HG03354 (cell line): ENCODE results near the gene RBM48.
"Not testable (repeated sequence)": the region's sequence is repeated elsewhere in the genome, so short reads cannot be mapped to it uniquely, and the experiment has no call there.

Experiments used
- ATAC-seq: cut with Tn5 transposase; IDR thresholded peaks from one replicate; pipeline ENCODE4 v1.9.1; 2021; ENCODE audit warnings: mild to moderate bottlenecking; ENCODE audit not compliant: unreplicated experiment, poor library complexity, severe bottlenecking

Gene RBM48

DNA sequence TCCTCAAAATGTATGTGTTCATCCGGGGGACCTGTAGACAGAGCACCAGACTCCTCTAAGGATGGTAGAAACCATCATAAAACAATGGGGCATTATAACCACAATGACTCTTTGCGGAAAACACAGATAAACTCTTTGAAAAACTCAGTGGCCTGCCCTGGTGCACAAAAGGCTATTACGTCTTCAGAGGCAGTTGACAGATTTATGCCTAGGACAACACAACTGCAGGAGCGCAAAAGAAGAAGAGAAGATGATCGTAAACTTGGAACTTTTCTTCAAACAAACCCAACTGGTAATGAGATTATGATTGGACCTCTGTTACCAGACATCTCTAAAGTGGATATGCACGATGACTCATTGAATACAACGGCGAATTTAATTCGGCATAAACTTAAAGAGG is 6.0 kb downstream of the RBM48 start:
- ATAC-seq, result no peak

DNA sequence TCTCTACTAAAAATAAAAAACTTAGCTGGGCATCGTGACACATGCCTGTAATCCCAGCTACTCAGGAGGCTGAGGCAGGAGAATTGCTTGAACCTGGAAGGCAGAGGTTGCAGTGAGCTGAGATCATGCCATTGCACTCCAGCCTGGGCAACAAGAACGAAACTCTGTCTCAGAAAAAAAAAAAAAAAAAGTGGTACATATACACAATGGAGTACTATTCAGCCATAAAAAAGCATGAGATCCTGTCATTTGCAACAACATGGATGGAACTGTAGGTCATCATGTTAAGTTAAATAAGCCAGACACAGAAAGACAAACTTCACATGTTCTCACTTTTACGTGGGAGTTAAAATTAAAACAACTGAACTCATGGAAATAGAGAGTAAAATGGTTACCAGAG is 14.9 kb downstream of the RBM48 start:
- ATAC-seq, result not testable (repeated sequence)

DNA sequence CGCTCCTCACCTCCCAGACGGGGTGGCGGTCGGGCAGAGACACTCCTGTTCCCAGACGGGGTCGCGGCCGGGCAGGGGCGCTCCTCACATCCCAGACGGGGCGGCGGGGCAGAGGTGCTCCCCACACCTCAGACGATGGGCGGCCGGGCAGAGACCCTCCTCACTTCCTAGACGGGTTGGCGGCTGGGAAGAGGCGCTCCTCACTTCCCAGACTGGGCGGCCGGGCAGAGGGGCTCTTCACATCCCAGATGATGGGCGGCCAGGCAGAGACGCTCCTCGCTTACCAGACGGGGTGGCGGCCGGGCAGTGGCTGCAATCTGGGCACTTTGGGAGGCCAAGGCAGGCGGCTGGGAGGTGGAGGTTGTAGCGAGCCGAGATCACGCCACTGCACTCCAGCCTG is 16.5 kb downstream of the RBM48 start:
- not testable (repeated sequence) for ATAC-seq

- ATAC-seq, result no peak
These were observed 18.4 kb downstream of the RBM48 start for GRCh38 chr7:92546856-92547497.

GRCh38 chr7:92547579-92547978 is 19.0 kb downstream of the RBM48 start:
- ATAC-seq, result no peak

- no peak for ATAC-seq
These were observed 21.6 kb downstream of the RBM48 start for GRCh38 chr7:92550194-92550593.

DNA sequence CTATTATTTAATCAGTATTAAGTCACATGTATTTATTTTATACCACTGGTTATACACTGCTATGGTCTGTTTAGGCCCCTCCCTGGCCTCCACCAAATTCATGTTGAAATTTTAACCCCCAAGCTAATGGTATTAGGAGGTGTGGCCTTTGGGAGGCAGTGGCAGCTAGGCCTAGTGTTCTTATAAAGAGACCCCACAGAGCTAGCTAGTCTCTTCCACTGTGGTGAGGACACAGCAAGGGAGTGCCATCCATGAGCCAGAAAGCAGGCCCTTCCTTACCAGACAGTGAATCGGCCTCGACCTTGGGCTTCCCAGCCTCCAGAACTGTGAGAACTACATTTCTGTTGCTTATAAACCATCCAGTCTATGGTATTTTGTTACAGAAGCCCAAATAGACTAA is 28.7 kb downstream of the RBM48 start:
- no peak for ATAC-seq

- no peak for ATAC-seq
These were observed 29.3 kb downstream of the RBM48 start for GRCh38 chr7:92557808-92558362.

GRCh38 chr7:92560602-92561001 is 32.0 kb downstream of the RBM48 start:
- no peak for ATAC-seq

GRCh38 chr7:92563345-92563744 is 34.8 kb downstream of the RBM48 start:
- no peak for ATAC-seq

DNA sequence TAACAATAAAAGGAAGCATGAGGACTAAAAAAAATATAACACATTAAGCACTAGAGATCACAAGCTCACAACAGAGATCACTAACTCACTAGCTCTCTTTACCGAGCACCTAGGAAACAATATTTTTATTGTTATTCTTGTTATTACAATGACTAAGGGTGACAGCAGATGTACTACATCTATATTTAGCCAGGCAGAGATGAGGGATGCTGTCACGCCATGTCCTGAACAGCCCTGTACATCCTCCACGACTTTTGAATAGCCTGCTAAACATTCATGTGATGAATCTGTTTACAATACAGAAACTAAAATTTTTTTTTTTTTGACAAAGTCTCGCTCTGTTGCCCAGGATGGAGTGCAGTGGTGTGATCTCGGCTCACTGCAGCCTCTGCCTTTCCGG is 38.9 kb downstream of the RBM48 start:
- ATAC-seq, result no peak

GRCh38 chr7:92569137-92569536 is 40.5 kb downstream of the RBM48 start:
- ATAC-seq, result no peak

- no peak for ATAC-seq
These were observed 47.7 kb downstream of the RBM48 start for GRCh38 chr7:92576296-92576695.

DNA sequence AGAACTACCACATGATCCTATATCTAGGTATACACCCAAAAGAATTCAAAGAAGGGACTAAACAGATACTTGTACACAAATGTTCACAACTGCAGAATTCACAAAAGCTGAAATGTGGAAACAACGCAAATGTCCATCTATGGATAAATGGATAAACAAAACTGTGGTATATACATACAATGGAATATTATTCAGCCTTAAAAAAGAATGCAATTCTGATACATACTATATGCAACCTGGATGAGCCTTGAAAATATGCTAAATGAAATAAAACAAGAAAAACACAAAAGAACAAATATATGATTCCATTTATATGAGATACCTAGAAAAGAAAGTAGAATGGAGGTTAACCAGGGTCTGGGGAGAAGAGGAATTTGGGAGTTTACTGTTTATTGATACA is 54.4 kb downstream of the RBM48 start:
- ATAC-seq, result no peak

GRCh38 chr7:92584953-92585352 is 56.4 kb downstream of the RBM48 start:
- ATAC-seq, result no peak

DNA sequence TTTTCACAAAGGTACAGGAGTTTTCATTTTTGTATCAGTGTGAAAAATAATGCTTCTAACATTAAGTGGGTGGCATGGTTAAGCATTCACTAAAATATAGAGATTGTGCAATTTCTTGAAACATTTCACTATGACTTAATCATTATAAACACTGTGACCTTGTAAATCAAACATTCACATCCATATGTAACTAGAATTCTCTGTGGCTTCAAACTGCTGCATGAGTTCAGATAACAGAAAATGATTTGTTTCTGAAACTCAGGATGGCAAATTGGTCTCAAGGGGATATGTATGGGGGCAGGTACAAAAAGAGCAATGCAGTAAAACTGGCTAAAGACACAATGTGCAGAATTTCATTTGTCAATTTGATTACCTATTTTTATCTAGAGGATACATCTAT is 57.8 kb downstream of the RBM48 start:
- ATAC-seq, result no peak

GRCh38 chr7:92586841-92587240 is 58.2 kb downstream of the RBM48 start:
- no peak for ATAC-seq
